Body of pancreas (tissue), 4 donors: ENCODE results near the gene RPA1. TPM values are rescaled to one million over a fixed set of nuclear protein-coding genes. Genes with fewer than 3 reads are reported as not detected.

Experiments used
- ATAC-seq: fragments of 150-250 bp; one replicate; pipeline ENCODE4 v1.9.1; 2016
- DNase-seq, 4 donors: peaks; one replicate each; pipeline ENCODE4 v3.0.0-alpha.2; 2019
- H3K27ac ChIP-seq, 4 donors: fragments of 200-600 bp; sonication (generic); 1 replicate in 3 of 4; 2 replicates in 1 of 4; pipeline versions ENCODE4 v1.5.1 to v1.6.1; 2016 to 2019; ENCODE audit warnings: mild to moderate bottlenecking in 1 of 4, mixed read lengths in 1 of 4, moderate library complexity in 1 of 4
- H3K27me3 ChIP-seq, 2 donors: fragments of 200-600 bp; sonication (generic); one replicate each; pipeline ENCODE4 v1.6.0; 2016; ENCODE audit warnings: mild to moderate bottlenecking in 1 of 2
- H3K36me3 ChIP-seq, 2 donors: fragments of 200-600 bp; sonication (generic); replicated peaks in 1 of 2; 2 replicates each; pipeline ENCODE4 v1.5.1; 2016; ENCODE audit warnings: low read depth in 2 of 2; ENCODE audit not compliant: insufficient read depth in 1 of 2
- H3K4me1 ChIP-seq: fragments of 200-600 bp; sonication (generic); one replicate; pipeline ENCODE4 v1.6.0; 2016
- H3K4me3 ChIP-seq, 2 donors: fragments of 200-600 bp; sonication (generic); 1 replicate in 1 of 2; 2 replicates in 1 of 2; pipeline ENCODE4 v1.5.1; 2016 to 2019
- H3K9me3 ChIP-seq, 3 donors: fragments of 200-600 bp; sonication (generic); 1 replicate in 2 of 3; 2 replicates in 1 of 3; pipeline ENCODE4 v1.5.1; 2016
- POLR2A ChIP-seq, 3 donors: fragments of 450-650 bp; IDR thresholded peaks; one replicate each; pipeline ENCODE4 v1.6.1; 2016; ENCODE audit warnings: antibody characterized with exemption in 3 of 3, mild to moderate bottlenecking in 2 of 3
- WGBS, 2 donors: methylation state at CpG; one replicate each; pipeline ENCODE4 v1.1.5; 2017; 5-methylcytosine and 5-hydroxymethylcytosine counted together
- intact Hi-C: fragments of 100-400 bp; cut with DNase I; formaldehyde crosslinking; loops from one replicate; pipeline ENCODE4 v1.15.1; 2023
- total RNA-seq, 2 donors: library from RNA; depleted of rRNA; stranded (reverse); fragments of >200 nt; gene quantifications; one replicate each; pipeline ENCODE4 v1.1.0, GENCODE V29; 2016
- TF ChIP-seq, protein P1 (sequence below), 7 experiments: fragments of 450-650 bp in 4 of 7; fragments of 200-600 bp in 3 of 7; sonication (generic) in 3 of 7; IDR thresholded peaks; one replicate each; pipeline ENCODE4 v1.5.1; 2016 to 2019; ENCODE audit warnings: antibody characterized with exemption in 7 of 7

RPA1 gene
- total RNA-seq, 2 donors from 2014 or later: 8.9 to 11.9 TPM

DNA sequence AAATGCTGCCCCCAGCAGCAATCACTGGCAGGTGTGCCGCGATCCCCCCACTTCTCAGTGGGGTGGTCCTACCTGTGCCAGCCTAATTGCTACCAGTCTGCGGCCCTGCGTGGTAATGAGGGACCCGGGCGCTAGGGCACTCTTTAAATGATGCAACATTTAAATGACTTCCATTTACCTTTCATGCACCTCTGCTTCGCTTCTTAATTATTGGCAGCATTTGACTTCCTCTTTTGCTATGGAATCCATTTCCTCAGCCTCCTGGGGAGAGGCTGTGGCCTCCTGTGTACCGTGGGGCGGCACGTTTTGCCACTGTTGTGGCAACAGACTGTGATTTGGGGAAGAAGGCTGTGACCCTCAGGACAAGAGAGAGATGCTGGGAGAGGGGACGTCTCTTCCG is 86.1 kb downstream of the RPA1 start:
- H3K27ac ChIP-seq: no peak overlapping the region
- DNase-seq: no peak
- no peak for ATAC-seq
- H3K4me1 ChIP-seq: no peaks in the 10 kb centered on the region
- H3K4me3 ChIP-seq: no peak overlapping the region
- TF ChIP-seq POLR2A (IDR thresholded peaks at IDR 0.05): no peak
- TF ChIP-seq, protein P1, sequence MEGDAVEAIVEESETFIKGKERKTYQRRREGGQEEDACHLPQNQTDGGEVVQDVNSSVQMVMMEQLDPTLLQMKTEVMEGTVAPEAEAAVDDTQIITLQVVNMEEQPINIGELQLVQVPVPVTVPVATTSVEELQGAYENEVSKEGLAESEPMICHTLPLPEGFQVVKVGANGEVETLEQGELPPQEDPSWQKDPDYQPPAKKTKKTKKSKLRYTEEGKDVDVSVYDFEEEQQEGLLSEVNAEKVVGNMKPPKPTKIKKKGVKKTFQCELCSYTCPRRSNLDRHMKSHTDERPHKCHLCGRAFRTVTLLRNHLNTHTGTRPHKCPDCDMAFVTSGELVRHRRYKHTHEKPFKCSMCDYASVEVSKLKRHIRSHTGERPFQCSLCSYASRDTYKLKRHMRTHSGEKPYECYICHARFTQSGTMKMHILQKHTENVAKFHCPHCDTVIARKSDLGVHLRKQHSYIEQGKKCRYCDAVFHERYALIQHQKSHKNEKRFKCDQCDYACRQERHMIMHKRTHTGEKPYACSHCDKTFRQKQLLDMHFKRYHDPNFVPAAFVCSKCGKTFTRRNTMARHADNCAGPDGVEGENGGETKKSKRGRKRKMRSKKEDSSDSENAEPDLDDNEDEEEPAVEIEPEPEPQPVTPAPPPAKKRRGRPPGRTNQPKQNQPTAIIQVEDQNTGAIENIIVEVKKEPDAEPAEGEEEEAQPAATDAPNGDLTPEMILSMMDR (IDR thresholded peaks at IDR 0.05): no peak
- 59 to 74% methylated on average over 12 of the region's 12 CpGs for WGBS, 2 donors
- intact Hi-C loops: no loop called here
- H3K9me3 ChIP-seq: no peaks in the 10 kb centered on the region
- H3K36me3 ChIP-seq: no peaks in the 10 kb centered on the region
- H3K27me3 ChIP-seq: peaks cover 0 to 3% of the 10 kb centered on the region in 2 donors

DNA sequence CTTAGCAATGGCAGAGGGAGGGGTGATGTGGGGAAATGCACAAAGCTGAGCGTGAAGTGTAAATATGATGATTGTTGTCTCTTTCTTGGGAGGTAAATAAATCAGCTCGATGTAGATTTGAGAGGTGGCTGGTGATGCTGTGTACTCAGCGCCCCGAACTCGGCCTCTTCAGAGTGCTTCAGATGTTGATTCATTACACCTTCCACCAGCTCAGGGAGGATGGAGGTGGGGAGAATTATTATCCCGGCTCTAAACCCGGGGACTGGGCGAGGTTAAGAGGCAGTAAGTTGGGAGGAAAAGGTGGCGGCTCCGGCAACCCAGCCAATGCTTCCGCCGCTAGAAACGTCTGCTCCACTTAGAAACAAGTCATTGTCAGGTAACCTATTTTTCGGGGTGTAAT is 86.5 kb downstream of the RPA1 start:
- no peak overlapping the region for H3K4me3 ChIP-seq
- peaks cover 0 to 3% of the 10 kb centered on the region in 2 donors for H3K27me3 ChIP-seq
- intact Hi-C loops: no loop called here
- TF ChIP-seq, protein P1 (IDR thresholded peaks at IDR 0.05): no peak
- no peak for TF ChIP-seq POLR2A (IDR thresholded peaks at IDR 0.05)
- DNase-seq (no peak), ATAC-seq (no peak)
- no peaks in the 10 kb centered on the region for H3K9me3 ChIP-seq
- H3K36me3 ChIP-seq: no peaks in the 10 kb centered on the region
- no peaks in the 10 kb centered on the region for H3K4me1 ChIP-seq
- H3K27ac ChIP-seq: no peak overlapping the region
- WGBS, 2 donors: 49 to 61% methylated on average over 14 of the region's 14 CpGs

DNA sequence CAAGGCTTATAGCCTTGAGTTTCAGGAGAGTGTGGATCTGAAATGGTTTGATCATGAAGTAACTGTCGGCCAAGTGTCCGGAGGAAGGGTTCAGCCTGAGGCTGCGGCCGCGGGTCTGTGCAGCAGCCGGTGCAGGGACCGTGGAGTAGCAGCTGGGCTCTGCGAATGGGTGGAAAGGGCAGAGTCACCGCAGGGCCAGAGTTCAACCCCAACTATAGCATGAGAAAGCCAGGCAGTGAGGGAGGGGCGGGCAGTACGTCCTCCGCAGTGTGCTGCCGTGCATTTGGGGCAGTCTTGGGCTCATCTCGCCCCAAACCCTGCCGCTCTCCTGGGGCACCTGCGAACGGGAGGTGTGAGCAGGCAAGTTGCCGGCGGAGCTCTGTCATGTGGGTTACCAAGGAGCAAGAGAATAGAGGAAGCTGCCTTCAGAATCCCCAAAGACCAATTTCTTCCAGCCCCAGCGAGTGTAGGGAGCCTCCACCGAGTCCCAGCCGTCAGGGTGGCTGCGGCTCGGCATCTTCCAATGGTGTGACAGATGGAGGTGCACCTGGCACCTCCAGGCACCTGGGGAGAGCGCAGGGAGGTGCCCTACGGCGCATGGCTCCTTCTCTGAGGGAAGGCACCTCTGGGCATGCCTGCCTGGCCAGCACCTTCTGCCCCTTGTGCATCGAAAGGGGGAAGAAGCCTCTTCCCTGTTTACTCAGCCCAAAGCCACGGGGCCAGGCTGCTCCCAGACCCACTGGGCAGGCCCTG is 87.3 kb downstream of the RPA1 start:
- WGBS, 2 donors: 77 to 81% methylated on average over 17 to 27 of the region's 29 CpGs
- intact Hi-C loops: no loop called here
- H3K27ac ChIP-seq: no peak overlapping the region
- no peak for TF ChIP-seq POLR2A (IDR thresholded peaks at IDR 0.05)
- TF ChIP-seq, protein P1 (IDR thresholded peaks at IDR 0.05): no peak
- no peak for DNase-seq
- H3K4me1 ChIP-seq: no peaks in the 10 kb centered on the region
- no peaks in the 10 kb centered on the region for H3K9me3 ChIP-seq
- no peak for ATAC-seq
- H3K27me3 ChIP-seq: peaks cover 0 to 2% of the 10 kb centered on the region in 2 donors
- H3K4me3 ChIP-seq: no peak overlapping the region
- no peaks in the 10 kb centered on the region for H3K36me3 ChIP-seq

DNA sequence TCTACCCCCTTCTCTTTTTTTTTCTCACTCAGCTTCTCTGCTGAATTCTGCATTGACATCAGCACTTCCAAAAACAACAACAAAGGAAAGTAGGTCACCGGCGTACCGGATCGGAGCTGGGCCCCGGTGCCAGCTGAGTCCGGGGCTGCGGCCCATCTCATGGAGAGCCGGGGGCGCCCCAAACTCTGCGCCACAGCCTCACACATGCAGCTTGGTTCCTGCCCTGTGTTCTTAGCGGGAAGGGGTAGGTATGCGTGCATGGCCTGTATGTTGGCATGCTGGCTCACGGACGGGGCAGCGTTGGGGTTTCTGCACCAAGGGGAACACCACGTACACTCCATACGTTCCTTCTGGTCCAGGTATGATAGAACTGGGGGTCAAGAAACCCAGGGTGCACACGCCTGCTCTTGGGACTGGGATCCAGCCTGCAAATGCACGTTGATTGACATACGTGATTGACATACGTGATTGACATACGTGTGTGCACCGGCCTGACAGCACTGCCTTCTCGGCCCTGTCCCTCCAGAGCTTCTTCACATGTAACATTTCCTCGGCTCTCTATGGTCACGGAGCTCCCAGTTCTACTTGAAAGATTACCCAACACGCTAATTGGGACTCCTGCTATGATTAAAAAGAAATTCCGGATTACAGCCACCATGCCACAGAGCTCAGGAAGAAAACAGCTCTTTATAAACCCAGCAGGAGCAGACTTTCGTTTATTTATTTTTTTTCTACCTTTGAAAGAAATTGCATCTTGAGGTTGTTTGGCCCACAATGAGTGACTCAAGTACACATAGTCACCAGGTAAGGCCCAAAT is 88.7 kb downstream of the RPA1 start:
- H3K27me3 ChIP-seq: no peaks in the 10 kb centered on the region
- H3K4me1 ChIP-seq: no peaks in the 10 kb centered on the region
- no peaks in the 10 kb centered on the region for H3K9me3 ChIP-seq
- no peak overlapping the region for H3K4me3 ChIP-seq
- H3K27ac ChIP-seq: no peak overlapping the region
- intact Hi-C loops: no loop called here
- no peaks in the 10 kb centered on the region for H3K36me3 ChIP-seq
- no peak for TF ChIP-seq POLR2A (IDR thresholded peaks at IDR 0.05)
- TF ChIP-seq, protein P1 (IDR thresholded peaks at IDR 0.05): no peak
- 78 to 88% methylated on average over 25 to 28 of the region's 29 CpGs for WGBS, 2 donors
- ATAC-seq (no peak), DNase-seq (no peak)
